Ovary (tissue), 9 donors: Measurements from ENCODE around the gene STX4. TPM values are rescaled to one million over a fixed set of nuclear protein-coding genes. Genes with fewer than 3 reads are reported as not detected.

Experiments used
- DNase-seq, 5 donors: peaks; one replicate each; pipeline ENCODE4 v3.0.0-alpha.2; 2019 to 2020
- H3K27ac ChIP-seq, 2 donors: fragments of 200-600 bp; one replicate each; pipeline versions ENCODE4 v1.5.1 to v1.8.0; 2019 to 2022
- H3K27me3 ChIP-seq: fragments of 200-600 bp; one replicate; pipeline ENCODE4 v1.8.0; 2022
- H3K36me3 ChIP-seq: fragments of 200-600 bp; sonication (generic); one replicate; pipeline ENCODE4 v1.5.1; 2019
- H3K4me1 ChIP-seq: one replicate; pipeline ENCODE4 v1.8.1; 2013; ENCODE audit warnings: mild to moderate bottlenecking, moderate library complexity; ENCODE audit not compliant: insufficient read depth
- H3K4me3 ChIP-seq: fragments of 200-600 bp; sonication (generic); one replicate; pipeline ENCODE4 v1.5.1; 2017
- H3K9me3 ChIP-seq, 2 donors: fragments of 200-600 bp in 1 of 2; sonication (generic) in 1 of 2; one replicate each; pipeline versions ENCODE4 v1.5.1 to v1.8.1; 2013 to 2019; ENCODE audit warnings: mild to moderate bottlenecking in 1 of 2, moderate library complexity in 1 of 2
- CTCF ChIP-seq, 3 donors: fragments of 450-650 bp in 2 of 3; fragments of 200-600 bp in 1 of 3; IDR thresholded peaks; one replicate each; pipeline versions ENCODE4 v1.5.1 to v1.8.0; 2016 to 2022; ENCODE audit warnings: antibody characterized with exemption in 3 of 3, mild to moderate bottlenecking in 1 of 3
- EP300 ChIP-seq: sonication (generic); formaldehyde crosslinking; IDR thresholded peaks from one replicate; pipeline ENCODE4 v1.6.1; 2017; ENCODE audit warnings: antibody characterized with exemption
- POLR2A ChIP-seq: fragments of 450-650 bp; IDR thresholded peaks from one replicate; pipeline ENCODE4 v1.6.1; 2017; ENCODE audit warnings: antibody characterized with exemption, mild to moderate bottlenecking, moderate library complexity
- WGBS, 3 donors: extraction: QIAGEN DNeasy Blood & Tissue Kit in 1 of 3; methylation state at CpG; one replicate each; pipeline versions ENCODE4 v1.1.5 to v1.1.7; 2013 to 2017; 5-methylcytosine and 5-hydroxymethylcytosine counted together
- intact Hi-C, 4 donors: fragments of 100-400 bp; cut with DNase I; formaldehyde crosslinking; loops; one replicate each; pipeline versions ENCODE4 v1.11.0 to v1.15.1; 2022 to 2023
- polyA plus RNA-seq, 2 donors: library from polyadenylated mRNA; stranded (reverse); fragments of 200-250 nt in 1 of 2; fragments of 350-450 nt in 1 of 2; fragmentation: Illumina TruSeq in 1 of 2; extraction: RNeasy Lipid Tissue Mini Kit (QIAGEN cat#74804) in 1 of 2; gene quantifications; one replicate each; pipeline ENCODE4 v1.2.3, GENCODE V29; 2013 to 2014
- total RNA-seq, 7 donors: library from RNA; depleted of rRNA in 2 of 7; stranded (reverse); fragments of >200 nt in 2 of 7; fragmentation: NEBNext Ultra II Directional in 3 of 7; extraction: Animal tissue kit (Norgen Biotek cat#: 25700) in 3 of 7; gene quantifications; one replicate each; pipeline versions ENCODE4 v1.1.0 to v1.2.4, GENCODE V29; 2016 to 2023
- donor health status: DM: no; HTN: no; CAD: no; lungs with moderate emphysema.
- donor health status: DM: no; HTN: no; CAD: no.
- donor health status: Bipolar disorder and iron deficiency.
- donor health status: DM: yes; HTN: yes; CAD: no.
- donor health status: DM: no; HTN: no; CAD: no.
- donor health status: DM: yes; HTN: yes; CAD: no.

Gene STX4
- total and polyA plus RNA-seq, 9 donors: 26.2 to 73.8 (median 53.8) TPM

GRCh38 chr16:31083081-31083480 is 49.7 kb downstream of the STX4 start:
- intact Hi-C loops: loop anchor here in 1 of 4 donors (10.0 kb wide), 1 partner anchor 102 kb away; the partner anchor contains the start of gene FUS
- no peak for DNase-seq
- H3K4me3 ChIP-seq: no peak overlapping the region
- no peak for TF ChIP-seq POLR2A
- TF ChIP-seq CTCF (IDR thresholded peaks at IDR 0.05): no peak
- no peak for TF ChIP-seq EP300
- H3K36me3 ChIP-seq: no peaks in the 10 kb centered on the region
- WGBS, 3 donors: 35 to 47% (median 37%) methylated on average over 9 of the region's 9 CpGs
- H3K27ac ChIP-seq: no peak overlapping the region
- H3K9me3 ChIP-seq: no peaks in the 10 kb centered on the region
- H3K27me3 ChIP-seq: no peaks in the 10 kb centered on the region
- H3K4me1 ChIP-seq: peaks cover 2% of the 10 kb centered on the region

- H3K27me3 ChIP-seq: no peaks in the 10 kb centered on the region
- H3K27ac ChIP-seq: no peak overlapping the region
- no peaks in the 10 kb centered on the region for H3K9me3 ChIP-seq
- 52 to 77% (median 64%) methylated on average over 5 of the region's 5 CpGs for WGBS, 3 donors
- TF ChIP-seq CTCF (IDR thresholded peaks at IDR 0.05) (no peak), POLR2A (no peak), EP300 (no peak)
- H3K4me1 ChIP-seq: peaks cover 2% of the 10 kb centered on the region
- DNase-seq: no peak
- no peaks in the 10 kb centered on the region for H3K36me3 ChIP-seq
- no peak overlapping the region for H3K4me3 ChIP-seq
- intact Hi-C loops: loop anchor here in 1 of 4 donors (10.0 kb wide), 1 partner anchor 101 kb away; the partner anchor contains the start of gene FUS
Measured at GRCh38 chr16:31083556-31083955, 50.2 kb downstream of the STX4 start.

- intact Hi-C loops: loop anchor here in 1 of 4 donors (10.0 kb wide), 1 partner anchor 101 kb away; the partner anchor contains the start of gene FUS
- 79 to 87% (median 83%) methylated on average over 13 of the region's 13 CpGs for WGBS, 3 donors
- DNase-seq: no peak
- Histone ChIP-seq H3K4me3 (no peak overlapping the region), H3K27me3 (no peaks in the 10 kb centered on the region), H3K36me3 (no peaks in the 10 kb centered on the region), H3K4me1 (peaks cover 2% of the 10 kb centered on the region), H3K9me3 (no peaks in the 10 kb centered on the region), H3K27ac (no peak overlapping the region)
- TF ChIP-seq EP300: no peak
- no peak for TF ChIP-seq CTCF (IDR thresholded peaks at IDR 0.05)
- no peak for TF ChIP-seq POLR2A
Measured at GRCh38 chr16:31083981-31084380, 50.6 kb downstream of the STX4 start.

- DNase-seq: no peak
- no peak for TF ChIP-seq CTCF (IDR thresholded peaks at IDR 0.05)
- no peak for TF ChIP-seq POLR2A
- no peak for TF ChIP-seq EP300
- no peak overlapping the region for H3K27ac ChIP-seq
- peaks cover 2% of the 10 kb centered on the region for H3K4me1 ChIP-seq
- H3K27me3 ChIP-seq: no peaks in the 10 kb centered on the region
- no peak overlapping the region for H3K4me3 ChIP-seq
- no peaks in the 10 kb centered on the region for H3K36me3 ChIP-seq
- intact Hi-C loops: loop anchor here in 1 of 4 donors (10.0 kb wide), 1 partner anchor 100 kb away; the partner anchor contains the start of gene FUS
- H3K9me3 ChIP-seq: no peaks in the 10 kb centered on the region
- 81 to 88% (median 87%) methylated on average over 9 to 16 of the region's 16 CpGs for WGBS, 3 donors
Measured at GRCh38 chr16:31084584-31085302, 51.4 kb downstream of the STX4 start.
